NCI-H2196 (cell line): ENCODE data around the gene CILP2.

Experiments used
- DNase-seq: peaks from one replicate; lab custom pipeline; 2025; ENCODE audit not compliant: unreplicated experiment; lab: John Stamatoyannopoulos, UW

Gene CILP2

GRCh38 chr19:19528721-19529490 lies 9.2 kb upstream of the CILP2 start, which contains the start of gene YJEFN3:
Gene YJEFN3, plus strand, starts transcription at chr19:19528911. Its CDS starts 22 bp downstream, at chr19:19528933.
- no peak for DNase-seq

- DNase-seq, result no peak
These were observed 8.2 kb upstream of the CILP2 start for GRCh38 chr19:19529783-19530422.

- no peak for DNase-seq
These were observed 7.7 kb upstream of the CILP2 start for GRCh38 chr19:19530423-19530804.

GRCh38 chr19:19530889-19531288 lies 7.2 kb upstream of the CILP2 start:
- no peak for DNase-seq

GRCh38 chr19:19531951-19532805 lies 5.9 kb upstream of the CILP2 start:
- DNase-seq, result peak; percentile 87

GRCh38 chr19:19532806-19533701 lies 5.0 kb upstream of the CILP2 start:
- no peak for DNase-seq

- DNase-seq, result no peak
These were observed 4.2 kb upstream of the CILP2 start for GRCh38 chr19:19533841-19534240.

GRCh38 chr19:19534556-19535265 lies 3.4 kb upstream of the CILP2 start:
- no peak for DNase-seq

- DNase-seq, result no peak
These were observed 2.5 kb upstream of the CILP2 start for GRCh38 chr19:19535311-19536191.

- no peak for DNase-seq
These were observed 703 bp upstream of the CILP2 start for GRCh38 chr19:19537075-19538048.

- DNase-seq, result no peak
These were observed 711 bp downstream of the CILP2 start for GRCh38 chr19:19538785-19539166.

- DNase-seq, result no peak
These were observed 1.6 kb downstream of the CILP2 start for GRCh38 chr19:19539698-19540063.

GRCh38 chr19:19540064-19540714 lies 2.1 kb downstream of the CILP2 start:
- no peak for DNase-seq

GRCh38 chr19:19540715-19541515 lies 2.9 kb downstream of the CILP2 start:
- DNase-seq, result peak; percentile 11

GRCh38 chr19:19541616-19542015 lies 3.6 kb downstream of the CILP2 start:
- DNase-seq, result no peak

- no peak for DNase-seq
These were observed 4.4 kb downstream of the CILP2 start for GRCh38 chr19:19542507-19542906.

- no peak for DNase-seq
These were observed 5.0 kb downstream of the CILP2 start for GRCh38 chr19:19543101-19543500.
